HG02571 (cell line): ENCODE data around the gene DSCAML1.

Experiments
- ATAC-seq: cut with Tn5 transposase; IDR thresholded peaks from one replicate; pipeline ENCODE4 v1.9.1; 2021; ENCODE audit warnings: mild to moderate bottlenecking, moderate library complexity; ENCODE audit not compliant: unreplicated experiment

Gene DSCAML1

DNA sequence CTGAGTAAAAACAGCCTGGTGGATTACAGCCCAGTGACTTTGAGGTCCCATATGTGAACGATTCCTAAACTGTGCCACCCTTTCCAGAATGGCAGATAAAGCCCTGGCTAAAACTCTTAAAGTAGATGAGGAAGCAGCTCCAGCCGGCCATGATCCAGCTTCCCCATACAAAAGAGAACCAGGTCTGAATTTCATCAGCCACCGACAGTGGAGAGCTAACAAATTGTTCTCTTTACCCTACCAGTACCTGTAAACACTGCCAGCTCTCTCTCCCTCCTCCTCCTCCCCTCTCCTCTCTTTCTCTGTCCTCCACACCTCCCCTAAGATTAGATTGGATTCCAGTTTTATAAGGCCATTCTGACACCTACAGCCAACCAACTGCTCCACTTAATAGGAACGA, 176.9 kb downstream of the DSCAML1 start:
- ATAC-seq: no peak

DNA sequence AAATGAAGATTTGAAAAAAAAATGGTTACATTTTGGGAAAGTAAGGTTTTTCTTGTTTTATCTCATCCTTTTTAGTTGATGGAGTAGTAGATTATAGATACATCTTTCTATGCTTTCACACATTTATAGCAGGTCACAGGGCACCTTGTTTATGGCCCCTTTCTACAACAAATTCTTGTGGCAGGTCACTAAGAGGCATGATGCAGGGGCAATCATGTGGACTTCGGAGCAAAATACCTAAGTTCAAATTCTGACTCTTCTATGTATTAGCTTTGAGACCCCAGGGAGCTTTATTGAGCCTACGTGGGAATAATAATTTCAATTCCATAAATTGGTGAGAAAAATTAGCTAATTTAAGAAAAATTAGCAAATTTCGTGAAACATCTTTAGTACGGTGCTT, 177.4 kb downstream of the DSCAML1 start:
- no peak for ATAC-seq

GRCh38 chr11:117618982-117619355, 178.0 kb downstream of the DSCAML1 start:
- no peak for ATAC-seq

DNA sequence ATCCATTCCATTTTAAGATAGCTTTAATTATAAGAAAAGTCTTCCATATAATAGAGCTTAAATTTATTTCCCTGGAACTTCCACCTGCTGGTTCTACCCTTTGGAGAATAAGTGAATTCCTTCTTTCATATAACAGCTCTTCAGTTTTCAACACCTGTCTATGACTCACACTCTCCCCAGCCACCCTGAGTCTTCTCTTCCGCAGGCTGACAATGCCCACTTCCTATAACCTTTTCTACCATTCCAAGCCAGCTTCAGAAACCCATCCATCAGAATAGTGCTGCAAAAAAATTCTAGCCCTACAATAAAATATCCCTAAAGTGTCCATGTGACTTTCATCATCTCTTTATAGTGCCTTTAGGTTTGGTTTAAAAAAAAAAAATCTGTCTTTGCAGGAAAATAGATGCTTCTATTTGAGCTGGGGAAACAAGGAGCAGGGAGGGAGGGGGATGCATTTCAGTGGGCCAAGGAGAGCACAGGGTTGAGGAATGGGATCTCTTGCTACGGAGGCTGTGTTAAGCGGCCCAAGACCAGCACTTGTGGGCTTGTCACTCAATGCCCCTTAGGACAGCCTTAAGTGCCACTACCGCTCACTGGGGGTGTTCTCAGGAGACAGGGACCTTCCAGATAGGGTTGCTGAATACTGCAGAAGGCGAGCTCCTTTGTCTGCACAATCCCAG, 178.6 kb downstream of the DSCAML1 start:
- ATAC-seq: no peak

GRCh38 chr11:117616979-117617378, 180.0 kb downstream of the DSCAML1 start:
- no peak for ATAC-seq

DNA sequence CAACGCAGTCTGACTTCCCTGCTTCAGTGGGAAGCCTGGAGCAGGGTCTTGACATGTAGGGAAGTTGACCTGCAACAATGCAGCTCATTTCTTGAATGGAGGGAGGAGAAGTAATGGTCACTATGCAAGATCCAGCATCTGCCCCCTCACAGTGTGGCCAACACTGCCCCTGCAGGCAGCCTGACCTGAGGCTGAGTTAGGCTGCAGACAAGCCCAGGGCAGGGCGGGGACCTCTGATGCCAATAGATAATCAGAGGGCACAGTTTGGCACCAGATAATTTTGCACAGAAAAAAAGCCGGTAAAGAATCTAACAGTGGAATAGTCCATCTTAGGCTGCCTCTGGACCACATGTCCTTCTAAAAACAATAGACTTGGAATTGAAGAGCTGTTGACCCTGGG, 182.3 kb downstream of the DSCAML1 start:
- no peak for ATAC-seq

DNA sequence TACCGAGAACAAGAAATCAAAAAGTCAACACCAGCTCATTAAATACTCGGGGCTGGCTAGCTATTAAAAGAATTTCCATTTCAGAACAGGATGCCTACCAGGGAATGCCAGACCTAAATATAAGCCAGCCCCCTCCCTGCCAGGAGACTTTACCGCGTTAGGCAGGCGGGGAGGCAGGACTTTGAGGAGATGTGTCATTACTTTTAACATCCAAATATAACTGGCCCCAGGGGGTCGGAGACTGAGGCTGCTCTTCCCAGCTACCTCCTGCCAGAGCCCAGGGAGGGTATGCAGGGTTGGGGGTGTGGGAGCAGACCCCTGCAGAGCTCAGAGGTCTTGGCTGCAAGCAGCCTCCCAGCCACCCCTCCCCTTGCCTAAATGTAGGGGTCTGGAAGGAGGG, 183.5 kb downstream of the DSCAML1 start:
- no peak for ATAC-seq

GRCh38 chr11:117612177-117612576, 184.8 kb downstream of the DSCAML1 start:
- ATAC-seq: no peak

DNA sequence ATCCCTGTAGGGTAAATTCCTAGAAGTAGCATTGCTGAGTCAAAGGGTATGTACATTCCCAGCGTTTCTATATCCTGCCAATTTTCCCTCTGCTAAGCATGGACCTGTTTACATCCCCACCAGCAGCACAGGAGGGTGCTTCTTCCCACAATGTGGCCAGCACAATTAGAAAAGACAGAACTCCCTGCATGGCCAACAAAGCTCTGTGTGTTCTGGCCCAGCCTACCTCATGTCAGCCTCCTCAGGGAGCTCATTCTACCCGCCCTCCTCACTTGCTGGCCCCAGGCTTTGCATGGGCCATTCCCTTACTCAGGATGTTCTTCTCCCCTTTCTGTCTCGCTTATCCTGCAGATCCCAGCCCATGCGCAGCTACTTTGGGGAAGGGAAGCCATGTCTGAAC, 186.1 kb downstream of the DSCAML1 start:
- ATAC-seq: no peak

DNA sequence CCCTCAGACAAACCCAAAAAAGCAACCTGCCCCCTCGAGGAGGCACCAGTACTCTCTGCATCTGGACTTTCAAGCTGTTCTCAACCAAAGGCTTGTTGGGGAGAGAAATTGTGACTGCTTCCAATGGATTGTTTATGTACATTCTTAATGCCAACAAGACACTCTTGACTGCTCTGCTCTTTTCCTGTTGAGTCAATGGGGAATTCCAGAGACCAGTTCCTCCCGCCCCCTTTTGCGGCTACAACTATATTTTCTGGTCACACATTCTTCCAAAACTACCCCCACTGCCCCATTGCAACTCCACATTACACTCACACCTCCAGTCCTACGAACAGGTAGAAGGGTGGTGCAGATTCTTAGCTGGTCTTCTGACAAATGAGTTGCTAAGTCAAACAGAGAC, 187.0 kb downstream of the DSCAML1 start:
- ATAC-seq: no peak

GRCh38 chr11:117607449-117607848, 189.6 kb downstream of the DSCAML1 start:
- no peak for ATAC-seq

- ATAC-seq: no peak
These were observed 190.2 kb downstream of the DSCAML1 start for GRCh38 chr11:117606790-117607189.

- ATAC-seq: no peak
These were observed 190.8 kb downstream of the DSCAML1 start for GRCh38 chr11:117606211-117606610.

DNA sequence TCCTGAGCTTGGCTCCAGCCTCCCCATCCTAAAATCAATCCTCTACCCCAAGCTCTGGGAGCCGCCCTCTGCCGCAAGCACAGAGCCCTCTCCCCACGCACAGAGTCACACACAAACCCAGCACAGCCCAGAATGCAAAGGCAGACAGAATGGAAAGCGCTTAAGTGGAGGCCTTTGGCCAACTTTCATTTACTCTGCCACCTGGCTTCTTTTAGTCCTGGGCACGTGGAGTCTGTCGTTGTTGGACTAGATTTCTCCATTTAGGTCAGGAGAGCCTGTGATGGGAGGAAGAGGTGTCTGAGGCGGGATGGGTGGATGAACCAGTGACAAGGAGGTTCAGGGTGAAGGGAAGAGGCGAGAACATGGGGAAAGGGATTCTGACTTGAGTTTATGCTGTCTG, 191.7 kb downstream of the DSCAML1 start:
- ATAC-seq: no peak

DNA sequence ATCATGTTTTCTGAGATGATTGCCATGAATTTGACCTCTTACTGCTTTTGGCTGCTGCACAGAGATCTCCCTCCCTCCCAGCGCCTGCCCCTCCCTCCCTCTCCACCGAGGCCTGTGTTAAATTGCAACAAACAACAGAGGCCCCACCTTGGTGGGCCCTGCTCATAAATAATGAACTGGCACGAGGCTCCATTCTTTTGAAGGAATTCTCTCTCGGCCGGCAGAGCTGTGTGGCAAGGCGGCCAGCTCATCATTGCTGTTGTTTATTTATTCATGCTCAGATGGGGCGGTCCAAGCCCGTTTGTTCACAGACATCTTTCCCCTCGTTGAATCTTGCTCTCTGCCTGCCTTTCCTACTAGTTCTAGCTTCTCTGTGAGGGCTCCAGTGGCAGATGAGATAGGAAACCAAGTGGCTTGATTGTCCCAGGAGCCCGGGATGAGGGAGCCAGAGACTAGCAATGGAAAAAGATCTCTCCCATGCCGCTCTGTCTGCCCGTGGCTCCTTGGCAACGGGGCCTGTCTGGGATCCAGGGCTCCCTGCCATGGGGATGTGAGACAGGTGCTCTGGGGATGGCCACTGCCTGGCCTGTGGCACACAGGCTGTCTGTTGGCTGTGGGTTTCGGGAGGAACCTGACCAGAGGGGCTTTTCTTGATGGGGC, 192.6 kb downstream of the DSCAML1 start:
- ATAC-seq: no peak

DNA sequence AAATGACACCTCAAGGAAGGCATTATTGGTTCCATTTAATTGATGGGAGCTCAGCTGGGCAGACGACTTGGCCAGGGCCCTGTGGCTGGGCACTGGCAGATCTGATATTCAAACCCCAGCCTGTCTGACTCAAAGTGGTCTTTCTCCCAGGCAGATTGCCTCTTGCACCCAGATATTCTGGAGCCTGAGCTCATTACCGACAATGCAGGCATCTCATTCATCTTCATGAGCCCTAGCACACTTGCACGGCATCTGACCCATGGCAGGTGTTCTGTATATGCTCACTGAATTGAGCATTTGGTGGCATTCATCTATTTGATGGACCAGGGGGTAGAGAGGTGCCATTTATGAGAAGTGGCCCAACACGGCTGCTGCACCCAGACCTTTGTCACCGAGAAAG, 193.1 kb downstream of the DSCAML1 start:
- ATAC-seq: no peak

DNA sequence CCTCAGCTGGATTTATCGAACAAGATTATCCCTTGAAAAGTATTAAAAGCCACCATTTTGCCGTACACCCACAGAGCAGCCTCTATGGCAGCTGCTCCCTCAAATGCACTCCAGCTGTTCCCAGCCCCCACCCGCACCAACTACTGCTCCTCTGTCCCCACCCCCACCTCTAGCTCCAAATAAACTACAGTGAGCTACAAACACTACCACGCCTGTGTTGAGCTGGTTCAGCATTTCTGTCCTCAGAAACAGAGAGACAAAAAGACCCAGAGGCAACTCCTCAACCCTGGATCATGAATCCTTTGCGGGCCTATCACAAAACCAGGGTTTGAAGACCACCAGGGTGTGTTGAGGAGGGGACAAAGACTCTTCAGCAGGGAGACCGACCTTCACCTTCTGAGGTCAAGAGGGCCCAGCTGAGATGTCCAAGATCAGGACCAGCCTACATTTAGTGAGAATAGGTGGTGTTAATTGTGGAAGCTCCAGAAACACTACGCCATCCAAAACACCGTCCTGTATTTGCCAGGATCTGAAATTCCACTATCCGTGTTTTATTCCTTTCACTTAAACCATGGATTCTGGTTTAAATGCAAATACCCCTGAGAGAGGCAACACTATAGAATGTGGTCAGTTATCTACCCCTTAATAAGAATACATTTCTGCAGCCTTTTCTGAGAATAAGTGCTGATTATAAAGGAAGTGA, 195.9 kb downstream of the DSCAML1 start:
- no peak for ATAC-seq

DNA sequence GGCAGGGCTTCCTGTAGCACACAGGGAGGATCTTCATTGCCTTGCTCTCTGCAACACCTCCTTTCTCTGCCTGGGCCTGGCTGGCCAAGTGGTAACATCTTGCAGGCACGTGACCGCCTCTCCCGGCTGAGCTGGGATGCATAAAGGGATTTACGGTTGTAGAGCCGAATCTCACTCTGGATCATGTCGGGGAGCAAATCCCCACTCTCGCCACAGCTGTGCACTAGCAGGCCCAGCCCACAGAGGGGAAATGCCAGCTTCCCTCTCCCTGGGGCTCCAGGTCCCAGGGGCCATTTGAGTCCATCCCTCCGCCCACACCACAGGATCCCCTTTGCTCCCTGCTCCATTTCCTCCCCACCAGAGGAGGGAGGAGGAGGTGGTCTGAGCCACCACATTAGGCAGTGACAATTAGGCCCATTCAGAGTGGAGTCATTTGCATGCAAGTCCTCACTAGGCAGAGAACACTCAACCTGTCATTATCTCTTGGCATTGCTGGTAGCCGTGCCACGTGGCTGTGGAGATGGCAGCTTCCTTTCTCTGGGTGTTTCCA, 196.7 kb downstream of the DSCAML1 start:
- ATAC-seq: no peak

DNA sequence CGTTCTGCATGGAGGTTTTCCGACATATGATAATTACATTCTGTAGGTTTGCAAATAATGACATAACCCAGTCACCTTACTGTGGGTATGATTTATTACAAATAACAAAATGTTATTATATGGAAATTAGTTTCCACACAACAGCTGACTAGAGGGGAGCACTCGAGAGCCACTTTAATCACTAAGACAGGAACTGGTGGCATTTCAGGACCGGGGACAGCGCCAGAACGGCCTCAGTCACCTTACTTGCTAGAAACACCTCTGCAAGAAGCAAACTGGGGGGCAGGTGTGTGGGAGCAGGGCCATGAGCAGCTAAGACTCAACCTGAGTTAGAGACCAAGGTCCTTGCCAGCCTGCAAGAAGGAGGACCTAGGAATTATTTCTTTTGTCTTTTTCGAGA, 199.9 kb downstream of the DSCAML1 start:
- ATAC-seq: no peak

DNA sequence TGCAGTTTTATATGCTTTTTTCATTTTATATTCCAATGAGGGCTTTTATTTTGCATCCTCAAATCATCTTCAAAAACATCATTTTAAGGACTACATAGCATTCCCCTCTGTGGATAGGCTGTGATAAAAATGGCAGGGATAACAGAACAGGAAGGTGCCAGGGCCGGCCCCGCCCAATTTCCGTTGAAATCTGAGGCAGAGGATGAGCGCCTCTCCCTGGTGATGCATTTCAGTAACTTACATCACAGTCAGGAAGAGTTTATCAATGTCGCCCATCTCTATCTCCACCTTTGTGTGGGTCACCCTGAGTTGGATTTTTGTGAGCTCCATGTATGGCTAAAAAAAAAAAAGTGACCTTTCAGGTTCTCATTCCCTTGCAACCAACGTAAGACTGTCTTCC, 201.6 kb downstream of the DSCAML1 start:
- ATAC-seq: no peak

GRCh38 chr11:117594721-117595120, 202.3 kb downstream of the DSCAML1 start:
- no peak for ATAC-seq

DNA sequence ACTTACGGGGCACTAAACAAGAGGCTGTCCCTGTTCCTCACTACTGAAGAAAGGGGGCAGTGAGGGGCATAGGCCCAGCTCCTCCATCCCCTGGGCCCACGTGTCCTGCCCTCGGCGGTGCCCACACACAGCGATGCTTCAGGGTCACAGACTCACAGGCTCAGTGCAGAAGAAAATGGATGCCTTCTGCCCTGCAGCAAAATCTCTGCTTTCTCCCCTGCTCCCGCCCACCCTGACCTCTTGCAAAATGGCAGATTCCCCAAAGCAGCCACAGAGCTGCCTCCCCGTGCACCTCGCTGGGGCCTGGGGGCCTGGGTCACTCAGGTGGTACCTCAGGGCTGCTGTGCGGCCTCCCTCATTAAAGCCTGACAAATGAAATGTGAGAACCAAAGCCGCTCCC, 204.0 kb downstream of the DSCAML1 start:
- no peak for ATAC-seq
